ENCODE data around the gene TRAF2.

DNA sequence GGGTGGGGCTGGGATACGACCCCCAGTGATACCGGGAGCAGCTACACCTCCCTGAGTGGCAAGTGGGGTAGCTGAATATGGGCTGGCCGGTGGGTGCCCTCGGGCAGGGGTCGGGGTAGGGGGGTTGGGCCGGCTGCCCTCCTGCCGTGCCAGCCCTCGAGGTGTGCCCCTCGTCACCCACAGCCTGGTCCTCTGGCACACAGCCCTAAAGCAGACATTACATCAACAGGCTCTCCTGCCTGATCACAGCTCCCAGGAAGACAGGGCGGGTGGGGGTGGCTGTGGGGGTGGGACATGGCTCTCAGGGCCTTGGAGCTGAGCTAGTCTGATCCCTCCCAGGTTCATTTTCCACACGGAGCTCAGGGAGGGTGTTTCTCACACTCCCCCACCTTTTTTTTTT lies 35.0 kb downstream of the TRAF2 start:
- no peak for TF ChIP-seq CTCF (IDR thresholded peaks at IDR 0.05; ENCODE audit: extremely low read depth in 1 of 2, insufficient read depth in 1 of 2, low read depth in 1 of 2, low read length in 2 of 2)
- no peak for TF ChIP-seq POLR2A (IDR thresholded peaks at IDR 0.05; ENCODE audit: low read depth, low read length)
- no peak for TF ChIP-seq FOS (IDR thresholded peaks at IDR 0.05; ENCODE audit: borderline replicate concordance, insufficient read depth, low read length)
- TF ChIP-seq MYC (IDR thresholded peaks at IDR 0.05; ENCODE audit: low read depth, low read length), result no peak
